Vagina (tissue), 2 donors: ENCODE results near the gene FRYL. TPM values are rescaled to one million over a fixed set of nuclear protein-coding genes. Genes with fewer than 3 reads are reported as not detected.

ENCODE experiments used
- DNase-seq, 2 donors: peaks; one replicate each; pipeline ENCODE4 v3.0.0-alpha.2; 2017; ENCODE audit errors: extremely low spot score in 2 of 2
- H3K27ac ChIP-seq: fragments of 200-600 bp; sonication (generic); one replicate; pipeline ENCODE4 v1.5.1; 2019
- H3K27me3 ChIP-seq: fragments of 200-600 bp; sonication (generic); one replicate; pipeline ENCODE4 v1.5.1; 2019
- H3K36me3 ChIP-seq, 2 donors: fragments of 200-600 bp; sonication (generic); one replicate each; pipeline ENCODE4 v1.5.1; 2017 to 2019
- H3K4me1 ChIP-seq: fragments of 200-600 bp; sonication (generic); one replicate; pipeline ENCODE4 v1.5.1; 2019
- H3K4me3 ChIP-seq, 2 donors: fragments of 200-600 bp; sonication (generic); 1 replicate in 1 of 2; 2 replicates in 1 of 2; pipeline ENCODE4 v1.5.1; 2016 to 2019
- H3K9me3 ChIP-seq: fragments of 200-600 bp; sonication (generic); one replicate; pipeline ENCODE4 v1.5.1; 2019
- POLR2A ChIP-seq, 2 donors: fragments of 450-650 bp; IDR thresholded peaks; one replicate each; pipeline ENCODE4 v1.6.1; 2017; ENCODE audit warnings: antibody characterized with exemption in 2 of 2, mild to moderate bottlenecking in 2 of 2, moderate library complexity in 2 of 2
- POLR2AphosphoS5 ChIP-seq, 2 donors: sonication (generic); formaldehyde crosslinking; IDR thresholded peaks; one replicate each; pipeline ENCODE4 v1.9.0; 2017; ENCODE audit warnings: antibody characterized with exemption in 2 of 2, mild to moderate bottlenecking in 2 of 2, low read depth in 1 of 2; ENCODE audit not compliant: insufficient read depth in 1 of 2
- intact Hi-C: fragments of 100-400 bp; cut with DNase I; formaldehyde crosslinking; loops from one replicate; pipeline ENCODE4 v1.15.1; 2023
- total RNA-seq: library from RNA; depleted of rRNA; stranded (reverse); fragments of >200 nt; gene quantifications from one replicate; pipeline ENCODE4 v1.2.3, GENCODE V29; 2016
- TF ChIP-seq, protein P1 (sequence below), 3 experiments: fragments of 450-650 bp in 2 of 3; fragments of 200-600 bp in 1 of 3; sonication (generic) in 1 of 3; IDR thresholded peaks; one replicate each; pipeline ENCODE4 v1.5.1; 2017 to 2019; ENCODE audit warnings: antibody characterized with exemption in 3 of 3, mild to moderate bottlenecking in 2 of 3, moderate library complexity in 2 of 3

FRYL gene
- total RNA-seq, 1 donor from 2014 or later = 51.8 TPM

- intact Hi-C loops = no loop called here
- H3K27me3 ChIP-seq = no peaks in the 10 kb centered on the region
- H3K4me3 ChIP-seq = no peak overlapping the region
- DNase-seq = no peak
- peaks cover 0 to 21% of the 10 kb centered on the region in 2 donors for H3K36me3 ChIP-seq
- TF ChIP-seq POLR2A (IDR thresholded peaks at IDR 0.05) = no peak
- TF ChIP-seq POLR2AphosphoS5 (IDR thresholded peaks at IDR 0.05; ENCODE audit: insufficient read depth in 1 of 2, low read depth in 1 of 2) = no peak
- TF ChIP-seq, protein P1, sequence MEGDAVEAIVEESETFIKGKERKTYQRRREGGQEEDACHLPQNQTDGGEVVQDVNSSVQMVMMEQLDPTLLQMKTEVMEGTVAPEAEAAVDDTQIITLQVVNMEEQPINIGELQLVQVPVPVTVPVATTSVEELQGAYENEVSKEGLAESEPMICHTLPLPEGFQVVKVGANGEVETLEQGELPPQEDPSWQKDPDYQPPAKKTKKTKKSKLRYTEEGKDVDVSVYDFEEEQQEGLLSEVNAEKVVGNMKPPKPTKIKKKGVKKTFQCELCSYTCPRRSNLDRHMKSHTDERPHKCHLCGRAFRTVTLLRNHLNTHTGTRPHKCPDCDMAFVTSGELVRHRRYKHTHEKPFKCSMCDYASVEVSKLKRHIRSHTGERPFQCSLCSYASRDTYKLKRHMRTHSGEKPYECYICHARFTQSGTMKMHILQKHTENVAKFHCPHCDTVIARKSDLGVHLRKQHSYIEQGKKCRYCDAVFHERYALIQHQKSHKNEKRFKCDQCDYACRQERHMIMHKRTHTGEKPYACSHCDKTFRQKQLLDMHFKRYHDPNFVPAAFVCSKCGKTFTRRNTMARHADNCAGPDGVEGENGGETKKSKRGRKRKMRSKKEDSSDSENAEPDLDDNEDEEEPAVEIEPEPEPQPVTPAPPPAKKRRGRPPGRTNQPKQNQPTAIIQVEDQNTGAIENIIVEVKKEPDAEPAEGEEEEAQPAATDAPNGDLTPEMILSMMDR (IDR thresholded peaks at IDR 0.05) = no peak
- H3K27ac ChIP-seq = no peak overlapping the region
- no peaks in the 10 kb centered on the region for H3K4me1 ChIP-seq
- no peaks in the 10 kb centered on the region for H3K9me3 ChIP-seq
These were observed 191.6 kb downstream of the FRYL start for GRCh38 chr4:48588230-48589097.

DNA sequence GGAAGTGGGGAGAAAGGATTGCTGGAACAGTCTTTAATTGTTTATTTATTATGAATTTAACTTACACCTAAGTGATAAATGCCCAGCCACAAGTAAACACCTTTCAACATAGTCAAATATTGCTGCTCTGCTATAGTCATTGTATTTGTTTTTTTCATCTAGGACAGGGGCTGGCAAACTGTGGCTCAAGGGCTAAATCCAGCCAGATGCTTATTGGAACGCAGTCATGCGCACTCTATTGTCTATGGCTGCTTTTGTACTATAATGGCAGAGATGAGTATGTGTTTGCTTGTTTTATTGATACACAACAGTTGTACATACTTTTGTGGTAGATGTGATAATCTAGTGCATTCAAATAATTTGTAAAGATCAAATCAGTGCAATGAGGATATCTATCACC is 194.7 kb downstream of the FRYL start:
- Histone ChIP-seq H3K9me3 (no peaks in the 10 kb centered on the region), H3K4me3 (no peak overlapping the region), H3K27me3 (no peaks in the 10 kb centered on the region), H3K27ac (no peak overlapping the region), H3K4me1 (no peaks in the 10 kb centered on the region), H3K36me3 (peaks cover 0 to 45% of the 10 kb centered on the region in 2 donors)
- no peak for DNase-seq
- intact Hi-C loops = no loop called here
- no peak for TF ChIP-seq POLR2AphosphoS5 (IDR thresholded peaks at IDR 0.05; ENCODE audit: insufficient read depth in 1 of 2, low read depth in 1 of 2)
- no peak for TF ChIP-seq POLR2A (IDR thresholded peaks at IDR 0.05)
- TF ChIP-seq, protein P1 (IDR thresholded peaks at IDR 0.05) = no peak

GRCh38 chr4:48578132-48578968 is 201.7 kb downstream of the FRYL start:
- peaks cover 0 to 46% of the 10 kb centered on the region in 2 donors for H3K36me3 ChIP-seq
- no peak for TF ChIP-seq POLR2A (IDR thresholded peaks at IDR 0.05)
- peak in 1 of 2 donors; percentile 53 for TF ChIP-seq POLR2AphosphoS5 (IDR thresholded peaks at IDR 0.05; ENCODE audit: insufficient read depth in 1 of 2, low read depth in 1 of 2)
- TF ChIP-seq, protein P1 (IDR thresholded peaks at IDR 0.05) = peak; percentile 76 to 91 (median 83)
- intact Hi-C loops = loop anchor here (5.0 kb wide), 1 partner anchor 384 kb away; no protein-coding TSS in a partner anchor
- H3K4me3 ChIP-seq = no peak overlapping the region
- no peak overlapping the region for H3K27ac ChIP-seq
- H3K27me3 ChIP-seq = no peaks in the 10 kb centered on the region
- H3K9me3 ChIP-seq = no peaks in the 10 kb centered on the region
- no peak for DNase-seq
- no peaks in the 10 kb centered on the region for H3K4me1 ChIP-seq

DNA sequence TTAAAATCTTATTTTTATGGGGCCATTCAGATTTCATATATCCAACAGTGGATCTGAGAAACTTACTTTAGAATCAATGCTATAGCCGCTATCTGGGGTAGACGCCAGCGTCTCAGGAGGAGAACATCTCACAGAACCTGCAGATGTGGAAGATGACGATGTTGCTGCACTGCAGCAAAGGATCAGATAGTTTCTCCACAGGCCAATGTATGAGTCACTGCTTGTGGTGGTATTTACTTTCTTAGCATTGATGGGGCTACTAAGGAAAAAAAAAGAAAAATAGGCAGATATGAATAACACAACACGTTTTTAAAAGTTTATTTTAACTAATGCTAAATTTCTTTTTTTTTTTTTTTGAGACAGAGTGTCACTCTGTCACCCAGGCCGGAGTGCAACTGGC is 204.1 kb downstream of the FRYL start:
- no peaks in the 10 kb centered on the region for H3K4me1 ChIP-seq
- TF ChIP-seq POLR2AphosphoS5 (IDR thresholded peaks at IDR 0.05; ENCODE audit: insufficient read depth in 1 of 2, low read depth in 1 of 2) (no peak), POLR2A (IDR thresholded peaks at IDR 0.05) (no peak)
- TF ChIP-seq, protein P1 (IDR thresholded peaks at IDR 0.05) = no peak
- intact Hi-C loops = loop anchor here (5.0 kb wide), 1 partner anchor 386 kb away; no protein-coding TSS in a partner anchor
- no peak for DNase-seq
- no peak overlapping the region for H3K27ac ChIP-seq
- no peak overlapping the region for H3K4me3 ChIP-seq
- H3K9me3 ChIP-seq = no peaks in the 10 kb centered on the region
- no peaks in the 10 kb centered on the region for H3K27me3 ChIP-seq
- H3K36me3 ChIP-seq = peaks cover 0 to 40% of the 10 kb centered on the region in 2 donors
